HG03139 (cell line): ENCODE results near the gene TEPSIN.

ENCODE experiments used
- ATAC-seq: cut with Tn5 transposase; IDR thresholded peaks from one replicate; pipeline ENCODE4 v1.9.1; 2021; ENCODE audit not compliant: unreplicated experiment

Gene TEPSIN

DNA sequence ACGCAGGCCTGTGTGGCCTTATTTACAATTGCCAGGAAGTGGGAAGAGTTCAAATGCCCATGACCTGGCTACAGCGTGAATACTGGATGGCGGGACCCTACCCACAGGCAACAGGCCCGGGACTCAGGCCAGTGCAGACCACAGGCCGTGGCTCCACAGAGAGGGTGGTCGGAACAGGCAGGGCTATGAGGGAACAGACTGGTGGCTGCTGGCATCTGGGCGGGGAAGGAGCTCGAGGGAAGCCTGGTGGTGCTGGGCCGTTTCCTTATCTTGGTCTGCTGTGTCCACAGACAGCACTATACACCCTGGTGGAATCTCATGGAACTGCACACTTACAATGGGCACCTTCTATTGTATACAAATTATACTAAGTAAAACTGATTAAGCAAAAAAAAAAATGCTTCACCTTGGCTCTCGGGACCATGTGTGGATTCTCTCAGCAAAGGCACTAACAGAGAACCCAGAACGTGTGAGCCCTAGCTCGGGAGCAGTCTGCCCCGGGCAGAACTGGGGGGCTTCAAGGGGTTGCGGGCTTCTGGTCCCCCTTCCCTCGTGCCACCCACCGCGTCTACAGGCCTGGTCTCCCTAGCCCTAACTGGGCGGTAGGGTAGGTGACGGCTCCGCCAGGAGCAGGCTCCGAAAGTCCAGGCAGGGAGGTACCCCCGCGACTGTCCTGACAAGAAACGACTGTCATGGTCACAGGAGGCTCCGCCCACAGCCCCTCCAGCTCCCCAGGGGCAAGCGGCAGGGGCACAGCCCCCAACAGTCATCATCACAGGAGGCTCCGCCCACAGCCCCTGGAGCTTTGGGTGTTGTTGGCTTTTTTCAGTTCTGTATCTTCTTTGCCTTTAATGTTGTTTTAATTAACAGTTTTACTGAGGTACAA is 37.9 kb downstream of the TEPSIN start:
- ATAC-seq, result no peak

DNA sequence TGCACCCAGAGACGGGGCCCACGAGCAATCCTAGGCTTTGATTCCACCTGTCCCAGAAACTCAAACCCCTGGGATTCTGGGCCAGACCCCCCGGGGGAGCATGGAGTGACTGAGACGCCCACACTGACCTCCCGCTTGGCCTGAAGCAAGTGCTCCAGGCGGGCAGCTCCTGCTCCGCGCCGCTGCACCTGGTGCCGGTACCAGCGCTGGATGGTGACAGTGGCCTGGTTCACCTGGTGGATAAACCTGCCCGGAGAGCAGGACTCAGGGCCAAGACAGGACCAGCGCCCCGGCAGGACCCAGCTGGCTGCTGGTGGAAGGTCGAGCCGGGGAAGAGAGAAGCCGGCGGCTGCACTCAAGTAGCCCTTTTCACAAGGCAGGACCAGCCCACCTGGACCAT is 38.7 kb downstream of the TEPSIN start:
- ATAC-seq, result no peak

DNA sequence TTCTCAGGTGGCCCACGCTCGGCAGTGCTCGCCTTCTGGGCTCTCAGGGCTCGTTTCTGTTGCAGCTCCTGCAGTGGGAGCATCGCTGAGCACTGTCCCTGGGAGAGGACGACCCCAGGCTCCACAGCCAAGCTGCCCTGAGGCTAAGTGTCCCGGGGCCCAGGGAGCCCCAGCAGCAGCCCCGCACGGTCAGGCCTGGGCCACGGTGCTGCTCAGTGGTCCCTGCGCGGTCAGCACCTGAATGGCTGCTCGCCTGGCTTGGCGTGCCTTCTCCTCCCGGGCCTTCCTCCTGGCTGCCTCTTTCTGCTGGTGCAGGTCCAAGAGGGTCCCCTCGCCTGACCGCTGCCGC is 39.4 kb downstream of the TEPSIN start:
- ATAC-seq, result no peak

DNA sequence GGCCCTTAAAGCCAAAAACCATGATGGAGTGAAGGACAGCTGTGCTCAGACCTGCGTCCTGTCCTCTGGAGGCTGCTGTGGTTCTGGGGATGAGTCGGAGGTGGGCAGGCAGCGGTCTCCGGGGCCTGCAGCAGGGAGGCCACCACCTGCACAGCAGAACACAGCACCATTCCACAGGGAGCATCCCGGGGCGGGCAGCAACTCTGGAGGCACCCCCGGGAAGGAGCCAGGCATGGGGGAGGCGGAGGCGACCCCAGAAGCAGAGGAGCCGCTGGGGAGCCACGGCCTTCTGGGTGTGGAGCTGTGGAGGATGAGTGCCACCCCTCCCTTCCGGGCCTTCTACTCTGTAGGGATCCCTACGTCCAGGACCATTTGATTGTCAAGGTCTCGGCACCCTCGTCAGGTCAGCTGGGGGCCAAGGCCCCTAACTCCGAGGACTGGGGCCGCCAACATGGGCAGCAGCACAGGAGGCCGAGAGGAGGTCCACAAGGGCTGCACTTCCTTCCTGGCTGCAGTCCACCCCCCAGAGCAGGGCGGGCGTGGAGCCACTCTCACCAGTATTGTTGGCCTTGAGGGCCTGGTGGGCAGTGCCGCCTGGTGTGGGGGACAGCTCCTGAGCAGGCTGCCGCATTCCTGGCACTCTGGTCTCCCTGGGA is 39.9 kb downstream of the TEPSIN start:
- no peak for ATAC-seq

DNA sequence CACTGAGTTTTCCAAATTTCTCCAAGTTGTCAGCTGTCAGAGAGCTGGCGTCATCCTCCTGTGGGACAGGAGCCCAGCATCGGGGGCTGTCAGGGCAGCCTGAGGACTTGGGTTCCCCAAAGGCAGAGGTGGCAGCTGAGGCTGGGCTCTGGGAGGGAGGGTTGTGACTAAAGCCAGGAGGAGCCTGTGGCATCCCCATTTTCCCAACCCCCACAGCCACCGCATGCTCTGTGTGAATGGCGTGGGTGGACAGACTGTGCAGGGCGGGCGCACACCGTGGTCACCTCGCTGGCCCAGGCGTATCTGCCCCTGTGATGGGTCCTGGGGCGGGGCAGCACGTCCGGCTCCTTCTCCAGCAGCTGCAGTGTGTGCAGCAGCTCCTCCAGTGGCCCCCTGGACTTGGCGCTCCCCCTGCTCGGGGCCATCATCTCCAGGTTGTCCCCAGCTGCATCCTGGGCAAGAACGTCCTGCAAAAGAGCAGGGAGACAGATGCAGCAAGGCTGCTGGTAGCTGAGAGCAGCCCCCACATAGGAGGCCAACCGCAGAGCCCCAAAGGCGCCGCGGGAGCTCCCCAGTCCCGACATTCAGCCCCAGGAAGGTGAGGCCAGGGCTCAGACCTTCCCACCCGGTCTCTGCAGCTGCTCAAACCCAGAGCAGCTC is 40.9 kb downstream of the TEPSIN start:
- no peak for ATAC-seq

DNA sequence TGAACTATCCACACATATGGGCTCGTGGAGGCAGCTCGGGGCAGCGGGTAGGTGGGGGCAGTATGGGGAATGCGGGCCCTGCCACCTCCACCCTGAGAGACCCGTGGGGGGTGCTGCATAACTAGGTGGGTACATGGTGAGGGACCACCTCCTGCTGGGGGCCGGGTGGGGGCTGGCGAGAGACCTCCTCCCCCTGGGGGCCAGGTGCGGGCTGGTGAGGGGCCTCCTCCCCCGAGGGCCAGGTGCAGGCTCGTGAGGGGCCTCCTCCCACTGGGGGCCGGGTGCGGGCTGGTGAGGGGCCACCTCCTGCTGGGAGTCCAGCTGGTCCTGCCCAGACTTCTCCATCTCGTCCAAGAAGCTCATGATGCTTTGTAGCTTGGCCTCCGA is 41.5 kb downstream of the TEPSIN start:
- ATAC-seq, result no peak

DNA sequence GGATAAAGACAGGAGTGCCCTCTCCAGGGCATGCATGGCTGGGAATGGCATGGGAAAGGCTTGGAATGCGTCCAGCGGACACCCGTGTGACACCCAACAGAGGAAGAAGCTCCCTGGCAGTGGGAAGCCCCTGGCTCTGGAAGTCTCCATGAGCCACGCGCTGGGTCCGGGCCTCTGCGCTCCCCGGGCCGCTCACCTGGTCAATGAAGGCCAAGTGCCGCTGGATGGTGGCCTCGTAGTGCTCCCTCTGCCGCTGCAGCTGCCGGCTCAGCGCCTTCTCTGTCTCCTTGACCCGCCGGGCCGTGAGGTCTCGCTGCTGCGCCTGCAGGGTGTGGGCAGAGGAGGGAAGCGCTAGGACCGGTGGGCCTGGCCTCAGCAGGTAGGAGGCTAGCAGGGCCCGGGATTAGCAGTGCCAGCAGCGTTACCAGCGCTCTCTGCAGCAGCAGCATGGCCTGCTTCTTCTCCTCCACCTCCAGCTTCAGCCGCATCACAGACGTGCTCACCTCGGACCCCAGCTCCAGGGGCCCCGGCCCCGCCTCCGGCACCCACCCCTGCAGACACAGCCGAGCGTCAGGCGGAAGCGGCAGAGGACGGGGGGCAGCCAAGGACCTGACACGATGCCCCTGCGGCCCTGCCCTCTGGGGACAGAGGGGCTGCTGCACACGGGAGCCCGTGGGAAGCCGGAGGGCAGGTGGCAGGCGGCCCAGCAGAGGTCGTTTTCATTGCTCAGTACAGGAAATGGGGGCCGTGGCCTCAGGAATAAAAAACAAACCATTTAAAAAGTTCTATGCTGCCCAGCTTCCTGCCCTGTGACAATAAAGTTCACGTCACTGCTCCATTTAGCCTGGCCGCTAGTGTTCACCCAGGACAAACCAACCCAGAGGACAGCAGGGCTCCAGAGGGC is 42.1 kb downstream of the TEPSIN start:
- ATAC-seq, result no peak

DNA sequence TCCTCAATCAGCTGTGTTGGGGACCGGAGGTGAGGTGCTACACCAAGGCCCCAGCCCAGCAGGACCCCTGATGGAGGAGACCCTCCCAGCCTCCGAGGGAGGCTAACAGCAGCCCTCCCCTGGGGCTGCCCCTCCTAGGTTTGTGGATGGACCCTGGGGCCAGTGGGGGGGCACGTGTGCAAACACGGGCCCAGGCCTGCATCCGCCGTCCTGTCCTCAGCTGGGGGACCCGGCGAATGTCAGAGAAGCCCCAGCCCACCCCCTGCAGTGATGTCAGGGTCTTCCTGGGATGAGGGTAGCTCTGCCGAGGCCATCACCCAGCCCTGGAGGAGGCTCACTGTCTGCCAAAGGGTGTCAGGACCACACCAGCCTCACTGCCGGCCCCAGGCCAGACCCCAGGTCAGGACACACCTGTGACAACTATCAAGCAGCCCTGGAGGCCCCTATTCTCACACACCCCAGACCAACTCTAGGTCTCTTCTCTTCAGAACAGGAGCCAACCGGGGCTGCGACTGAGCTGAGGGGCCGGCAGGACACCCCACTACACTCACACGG is 42.8 kb downstream of the TEPSIN start:
- no peak for ATAC-seq

DNA sequence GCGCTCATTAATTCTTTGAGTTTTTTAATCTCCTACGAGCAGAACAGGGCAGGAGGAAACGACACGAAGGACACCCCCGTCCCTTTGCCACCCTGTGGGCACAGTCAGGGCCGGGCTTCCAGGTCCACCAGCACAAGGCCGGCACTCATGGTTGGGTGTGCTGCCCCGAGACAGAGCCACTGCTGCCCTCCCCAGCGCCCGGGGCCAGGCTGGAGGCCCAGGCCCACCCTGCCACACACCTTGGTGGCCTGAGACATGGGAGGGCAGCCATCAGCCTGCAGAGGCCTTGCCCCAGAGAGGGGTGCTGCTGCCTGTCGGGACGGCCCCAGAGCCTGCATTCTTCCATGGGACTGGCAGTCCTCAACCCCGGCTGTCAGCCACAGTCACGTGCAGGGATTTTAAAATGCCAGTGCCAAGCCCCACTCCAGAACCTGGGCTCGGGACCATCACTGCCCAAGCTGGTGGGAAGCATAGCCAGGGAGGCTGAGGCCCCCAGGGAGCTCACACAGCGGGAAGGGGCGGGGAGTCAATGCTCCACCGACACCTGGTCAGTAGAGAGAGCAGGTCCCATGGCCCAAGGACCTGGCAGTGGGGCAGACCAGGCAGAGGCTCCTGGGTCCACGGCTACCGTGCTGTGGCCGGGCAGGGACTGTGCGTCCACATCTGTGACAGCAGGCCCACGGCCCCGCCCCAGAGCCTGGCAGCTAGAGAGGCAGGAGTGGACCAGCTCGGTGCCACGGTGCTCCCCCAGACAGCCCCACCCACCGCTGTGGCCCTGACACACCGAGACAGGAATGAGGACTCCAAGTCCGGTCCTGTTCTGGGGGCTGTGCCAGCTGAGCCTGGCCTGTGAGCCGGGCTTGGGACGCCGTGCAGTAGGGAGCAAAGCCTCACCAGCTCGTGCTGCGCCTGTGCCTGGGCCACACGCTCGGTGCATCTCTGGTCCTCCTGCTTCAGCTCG is 43.6 kb downstream of the TEPSIN start:
- ATAC-seq, result no peak

DNA sequence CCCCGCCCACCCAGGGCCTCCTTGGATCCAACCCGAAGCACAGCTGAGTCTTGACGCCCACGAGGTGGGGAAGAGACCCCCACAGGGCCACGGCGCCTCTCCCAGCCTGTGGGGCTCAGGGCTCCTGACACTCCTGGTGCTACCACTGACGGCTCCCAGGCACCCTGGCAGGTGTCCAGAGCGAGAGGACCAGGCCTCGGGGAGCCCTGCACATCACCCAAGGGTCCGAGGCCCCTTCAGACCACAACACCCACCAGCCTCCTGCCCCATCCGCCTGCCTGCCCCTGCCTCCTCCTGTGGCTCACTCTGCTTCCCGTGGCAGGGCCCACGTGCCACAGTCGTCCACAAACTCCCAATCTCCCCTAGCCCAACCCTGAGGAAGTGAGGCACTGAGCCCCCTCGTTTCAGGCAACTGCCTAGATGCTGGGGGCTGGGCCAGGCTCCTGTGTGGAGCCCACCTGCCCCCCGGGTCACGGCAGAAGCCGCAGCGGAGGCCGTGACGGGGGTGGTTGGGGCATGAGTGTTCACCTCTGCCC is 44.6 kb downstream of the TEPSIN start:
- no peak for ATAC-seq

DNA sequence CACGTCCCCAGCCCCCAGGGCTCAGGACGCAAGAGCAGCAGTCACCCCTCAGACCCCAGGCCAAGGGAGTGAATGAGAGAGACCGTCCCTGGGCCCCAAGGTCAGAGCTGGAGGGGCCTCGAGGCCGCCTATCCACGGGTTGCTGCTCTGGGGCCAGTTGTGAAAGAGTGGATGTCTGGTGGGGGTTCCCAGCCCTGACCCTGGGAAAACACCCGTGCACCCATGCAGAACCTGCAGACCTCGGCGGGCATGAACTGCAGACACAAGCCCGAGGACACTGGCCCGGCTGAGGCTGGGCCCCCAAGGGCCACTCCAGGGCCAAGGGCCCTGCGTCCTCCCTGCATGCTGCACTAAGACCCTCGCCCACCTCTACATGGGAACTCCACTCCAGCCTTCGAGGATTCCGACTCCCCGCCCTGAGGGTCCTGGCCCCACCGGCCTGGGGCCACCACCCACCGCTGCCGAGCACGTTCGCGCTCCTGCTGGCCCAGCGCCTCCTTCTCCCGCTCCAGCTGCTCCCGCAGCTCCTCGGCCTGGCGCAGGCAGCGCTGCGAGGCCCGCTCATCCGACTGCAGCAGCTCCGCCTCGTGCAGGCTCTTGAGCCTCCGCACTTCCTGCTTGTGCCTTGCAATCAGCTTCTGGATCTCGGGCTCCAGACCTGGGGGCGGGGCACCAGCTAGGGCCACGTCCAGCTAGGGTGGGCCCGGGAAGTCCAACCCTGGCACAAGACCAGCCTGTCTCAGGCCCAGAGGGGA is 45.2 kb downstream of the TEPSIN start:
- ATAC-seq, result no peak

DNA sequence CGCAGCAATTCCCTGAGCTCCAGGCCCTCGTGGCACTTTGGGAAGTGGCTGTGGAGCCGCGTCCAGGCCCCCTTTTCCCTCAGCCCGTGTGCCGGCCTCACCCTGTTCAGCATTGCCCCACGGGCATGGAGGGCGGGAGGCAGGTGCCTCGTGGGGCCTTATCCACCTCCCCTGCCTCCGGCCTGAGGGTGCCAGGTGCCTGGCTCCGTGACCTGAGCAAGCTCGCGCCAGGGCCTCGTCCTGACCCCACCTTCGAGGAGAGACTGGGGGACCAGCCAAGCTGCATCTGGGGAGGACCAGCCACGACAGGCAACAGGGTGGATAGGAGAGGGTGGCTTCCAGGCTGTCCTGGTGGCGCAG is 45.8 kb downstream of the TEPSIN start:
- ATAC-seq, result no peak

DNA sequence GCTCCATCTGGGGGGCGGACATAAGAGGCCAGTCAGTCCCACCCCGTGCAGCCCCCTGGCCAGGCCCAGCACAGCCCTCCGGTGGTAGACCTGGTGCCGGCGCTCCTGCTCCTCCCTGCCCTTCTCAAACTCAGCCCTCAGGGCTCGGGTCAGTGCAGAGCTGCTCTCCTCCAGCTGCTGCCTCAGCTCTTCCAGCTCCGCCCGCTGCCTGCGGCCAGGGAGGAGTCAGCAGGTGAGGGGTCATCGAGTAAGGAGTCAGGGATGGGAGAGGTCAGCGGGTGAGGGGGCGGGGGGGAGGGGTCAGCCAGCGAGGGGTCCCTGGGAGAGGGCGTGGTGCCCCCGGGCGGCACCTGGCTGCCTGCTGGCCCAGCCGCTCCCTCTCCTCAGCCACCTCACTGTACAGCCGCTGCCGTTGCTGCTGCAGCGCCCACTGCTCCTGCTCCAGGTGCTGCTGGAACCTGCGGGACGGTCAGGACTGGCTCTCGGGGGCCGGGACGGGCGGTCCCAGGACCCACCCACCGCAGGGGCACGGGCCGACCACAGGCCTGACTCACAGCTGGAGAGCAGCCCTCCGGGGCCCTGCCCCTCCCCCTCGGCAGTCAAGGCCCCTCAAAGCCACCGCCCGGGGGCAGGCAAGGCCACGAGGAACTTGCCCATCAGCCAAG is 46.3 kb downstream of the TEPSIN start:
- ATAC-seq, result no peak

DNA sequence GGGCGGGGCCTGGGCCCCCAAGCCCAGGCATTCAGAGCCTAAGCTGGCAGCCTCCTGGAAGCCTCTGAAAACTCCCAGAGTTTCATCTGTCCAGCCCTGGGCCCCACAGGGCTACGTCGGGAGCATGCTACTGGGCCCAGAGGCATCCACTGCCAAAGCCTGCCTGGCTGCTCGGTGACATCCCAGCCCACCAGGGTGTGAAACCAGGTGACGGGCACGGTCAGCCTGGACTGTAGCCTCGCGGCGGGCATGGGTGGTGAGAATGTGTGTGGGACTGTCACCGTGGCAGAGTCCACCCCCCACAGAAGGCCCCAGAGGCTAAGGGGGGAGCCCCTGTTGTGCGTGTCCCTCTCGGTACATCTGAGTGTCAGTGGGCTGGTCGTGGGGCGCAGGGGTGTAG is 47.2 kb downstream of the TEPSIN start:
- ATAC-seq, result no peak

DNA sequence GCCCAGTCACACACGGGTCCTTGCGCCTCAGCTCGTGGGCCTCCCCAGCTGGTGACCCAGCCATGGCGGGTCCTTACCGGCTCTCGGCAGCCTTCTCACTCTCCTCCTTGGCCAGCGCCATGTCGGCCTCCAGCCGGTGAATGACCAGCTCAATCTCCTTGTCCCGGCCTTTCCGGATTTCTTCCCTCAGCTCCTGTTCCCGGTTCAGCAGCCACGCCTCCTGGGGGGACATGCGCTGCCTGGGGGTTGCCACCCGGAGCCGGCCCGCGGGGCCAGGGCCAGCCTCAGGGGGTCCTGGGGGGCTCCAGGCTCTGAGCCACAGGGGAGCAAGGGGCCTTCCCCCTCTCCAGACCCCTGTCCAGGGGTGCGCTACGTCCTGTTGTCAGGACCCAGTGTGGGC is 47.7 kb downstream of the TEPSIN start:
- ATAC-seq, result no peak

DNA sequence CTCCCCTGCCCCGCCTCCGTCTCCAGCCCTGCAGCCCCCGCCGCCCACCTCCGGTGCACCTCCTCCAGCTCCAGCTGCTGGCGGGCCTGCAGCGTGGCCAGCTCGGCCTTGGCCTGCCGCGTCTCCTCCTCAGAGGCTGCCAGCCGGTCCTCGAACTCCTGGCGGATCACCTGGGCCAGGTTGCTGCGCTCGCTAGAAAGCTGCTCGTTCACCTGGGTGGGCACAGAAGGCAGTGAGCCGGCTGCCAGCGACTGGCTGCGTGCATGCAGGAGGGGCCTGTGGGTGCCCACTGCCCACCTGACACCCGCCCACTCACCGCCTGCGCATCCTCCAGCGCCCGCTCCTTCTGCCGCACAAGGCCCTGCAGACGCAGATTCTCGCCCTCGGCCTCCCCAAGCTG is 48.3 kb downstream of the TEPSIN start:
- ATAC-seq, result no peak

DNA sequence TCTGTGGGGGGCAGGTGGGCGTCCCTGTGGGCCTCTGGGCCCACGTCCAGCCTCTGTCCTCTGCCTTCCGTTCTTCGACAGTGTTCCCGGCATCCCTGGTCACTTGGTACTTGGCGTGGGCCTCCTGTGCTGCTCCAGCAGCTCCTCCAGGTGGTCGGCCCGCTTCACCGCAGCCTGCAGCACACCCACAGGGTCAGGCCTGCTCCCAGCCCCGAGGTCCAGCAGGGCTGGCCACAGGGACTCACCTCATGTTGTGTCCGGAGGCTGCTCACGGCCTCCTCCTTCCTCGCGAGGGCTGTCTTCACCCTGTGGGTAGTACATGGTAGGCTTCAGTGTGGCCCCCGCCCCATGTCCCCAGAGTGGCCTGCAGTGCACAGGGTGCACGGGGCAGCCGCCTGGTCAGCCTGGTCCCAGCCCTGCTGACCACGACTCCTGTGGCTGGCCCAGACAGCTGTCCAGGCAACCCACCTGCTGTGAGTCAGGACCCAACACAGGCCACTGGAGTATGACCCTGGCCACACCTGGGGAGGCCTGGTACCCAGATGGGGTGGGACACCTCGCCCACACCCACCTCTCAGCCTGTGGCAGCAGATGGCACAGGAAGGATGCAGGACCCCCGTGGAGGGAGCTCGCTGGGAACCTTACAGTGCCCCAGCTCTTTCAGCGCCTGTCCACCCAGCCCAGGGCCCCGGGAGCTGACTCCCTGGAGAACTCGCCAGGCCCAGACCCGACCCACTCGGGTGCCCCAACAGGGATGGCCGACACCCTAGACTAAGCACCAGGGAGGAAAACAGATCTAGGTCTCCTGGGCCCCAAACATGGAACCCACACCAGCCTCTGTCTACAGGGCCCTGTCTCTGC is 49.0 kb downstream of the TEPSIN start:
- ATAC-seq, result no peak
